CD4-positive, alpha-beta memory T cell (primary cell): ENCODE results near the gene SLC22A4. TPM values are rescaled to one million over a fixed set of nuclear protein-coding genes. Genes with fewer than 3 reads are reported as not detected.

Experiments used
- CTCF ChIA-PET: fragments of 350-600 bp; sonication (Branson Sonifier 250); formaldehyde crosslinking; loops from one replicate; lab custom pipeline; 2021; ENCODE audit warnings: inconsistent platforms; ENCODE audit not compliant: partially characterized antibody; lab: Charles Lee
- POLR2A ChIA-PET: fragments of 350-600 bp; sonication (Branson Sonifier 250); formaldehyde crosslinking; loops from one replicate; lab custom pipeline; 2021; ENCODE audit not compliant: partially characterized antibody; lab: Charles Lee
- DNase-seq, 5 donors: peaks; one replicate each; pipeline versions ENCODE4 v3.0.0 to v3.0.0-alpha.2; 2020 to 2022; ENCODE audit warnings: mixed read lengths in 1 of 5
- H3K27ac ChIP-seq: one replicate; pipeline ENCODE4 v1.7.0; 2013; ENCODE audit warnings: low read depth, low read length
- H3K27me3 ChIP-seq: 2 replicates; pipeline ENCODE4 v1.7.0; 2013; ENCODE audit warnings: mild to moderate bottlenecking, low read length, moderate library complexity; ENCODE audit not compliant: insufficient read depth
- H3K36me3 ChIP-seq: 2 replicates; pipeline ENCODE4 v1.7.0; 2013; ENCODE audit warnings: mild to moderate bottlenecking, low read length, moderate library complexity; ENCODE audit not compliant: insufficient read depth
- H3K4me1 ChIP-seq: 2 replicates; pipeline ENCODE4 v1.7.0; 2013; ENCODE audit warnings: mild to moderate bottlenecking, low read length, moderate library complexity; ENCODE audit not compliant: insufficient read depth
- H3K4me3 ChIP-seq, 2 donors: one replicate each; pipeline ENCODE4 v1.7.0; 2013; ENCODE audit warnings: low read length in 2 of 2, mild to moderate bottlenecking in 1 of 2
- H3K9me3 ChIP-seq, 2 donors: one replicate each; pipeline ENCODE4 v1.7.0; 2013; ENCODE audit warnings: low read length in 2 of 2, control low read depth in 1 of 2; ENCODE audit not compliant: control insufficient read depth in 1 of 2
- H3K27ac Mint-ChIP-seq, 7 donors: one replicate each; pipeline ENCODE4 v1.8.0; 2020 to 2021; ENCODE audit warnings: mixed read lengths in 7 of 7, mild to moderate bottlenecking in 6 of 7, inconsistent platforms in 3 of 7, moderate library complexity in 3 of 7
- H3K27me3 Mint-ChIP-seq, 2 donors: one replicate each; pipeline ENCODE4 v1.8.0; 2020 to 2021; ENCODE audit warnings: mixed read lengths in 2 of 2
- H3K36me3 Mint-ChIP-seq, 2 donors: one replicate each; pipeline ENCODE4 v1.8.0; 2020 to 2021; ENCODE audit warnings: mixed read lengths in 2 of 2, inconsistent platforms in 1 of 2, mild to moderate bottlenecking in 1 of 2
- H3K4me1 Mint-ChIP-seq, 4 donors: one replicate each; pipeline ENCODE4 v1.8.0; 2020 to 2021; ENCODE audit warnings: mixed read lengths in 4 of 4, mild to moderate bottlenecking in 1 of 4
- H3K4me3 Mint-ChIP-seq, 8 donors: one replicate each; pipeline ENCODE4 v1.8.0; 2020 to 2021; ENCODE audit warnings: mixed read lengths in 8 of 8, mild to moderate bottlenecking in 7 of 8, moderate library complexity in 6 of 8, inconsistent platforms in 3 of 8
- H3K9me3 Mint-ChIP-seq, 8 donors: one replicate each; pipeline ENCODE4 v1.8.0; 2020 to 2021; ENCODE audit warnings: mixed read lengths in 8 of 8, mild to moderate bottlenecking in 5 of 8, inconsistent platforms in 3 of 8, moderate library complexity in 1 of 8
- intact Hi-C: fragments of 100-400 bp; cut with micrococcal nuclease; formaldehyde crosslinking; loops from one replicate; pipeline ENCODE4 v1.15.1; 2023
- polyA plus RNA-seq, 2 donors: library from polyadenylated mRNA; unstranded; fragments of 300-500 nt; fragmentation: Illumina TruSeq; gene quantifications; one replicate each; pipeline ENCODE4 v1.2.3, GENCODE V29; 2021
- total RNA-seq, 2 experiments: library from RNA; stranded (reverse); gene quantifications; one replicate each; pipeline ENCODE4 v1.2.3, GENCODE V29; 2021

The SLC22A4 gene
- total and polyA plus RNA-seq, 4 experiments from 2014 or later: 0.22 TPM; not detected in 3

DNA sequence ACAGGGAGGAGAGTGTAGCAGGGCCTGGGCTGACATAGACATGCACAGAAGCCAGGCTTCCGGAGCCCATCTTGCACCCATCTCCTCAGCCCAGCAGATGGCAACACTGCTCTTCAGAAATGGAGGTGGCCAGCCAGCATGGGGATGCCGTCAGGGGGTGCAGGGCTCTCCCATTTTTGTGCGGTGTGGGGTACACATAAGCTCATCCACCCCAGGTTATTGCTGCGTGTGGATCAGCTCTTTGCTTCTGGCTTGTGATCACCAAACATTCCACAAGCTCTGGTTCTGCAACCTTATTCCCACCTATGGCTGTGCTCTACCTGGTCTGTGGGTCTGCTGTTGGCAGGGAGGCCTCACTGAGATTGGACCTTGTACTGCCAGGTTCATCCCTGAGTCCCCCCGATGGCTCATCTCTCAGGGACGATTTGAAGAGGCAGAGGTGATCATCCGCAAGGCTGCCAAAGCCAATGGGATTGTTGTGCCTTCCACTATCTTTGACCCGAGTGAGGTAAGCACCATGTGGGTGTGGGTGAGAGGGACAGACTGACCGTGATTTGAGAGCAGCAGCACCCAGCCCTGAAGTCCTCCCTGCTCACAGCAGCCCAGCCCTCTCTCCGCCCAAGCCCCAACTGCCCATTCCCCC, 92.6 kb downstream of the SLC22A4 start:
- H3K27ac Mint-ChIP-seq: peak overlapping the region; percentile 22 to 88 (median 31)
- ChIA-PET CTCF (interaction anchor here (0.7 to 16.9 kb wide), 38 partner anchors 10 to 496 kb away, joined by 3 to 543 read pairs (median 5); partner anchors contain the start of genes IRF1 and SLC22A5), POLR2A (interaction anchor here (0.6 to 8.6 kb wide), 21 partner anchors 9 to 117 kb away, joined by 3 to 151 read pairs (median 5); partner anchors contain the start of genes IRF1 and SLC22A5)
- peaks cover 20 to 53% (median 33%) of the 10 kb centered on the region in 4 donors for H3K4me1 Mint-ChIP-seq
- no peak overlapping the region for H3K27ac ChIP-seq
- H3K9me3 Mint-ChIP-seq: no peaks in the 10 kb centered on the region
- intact Hi-C loops: loop anchor here (1.0 to 10.0 kb wide), 6 partner anchors 25 to 328 kb away; partner anchors contain the start of gene IL3
- no peaks in the 10 kb centered on the region for H3K27me3 Mint-ChIP-seq
- peaks cover 20% of the 10 kb centered on the region for H3K4me1 ChIP-seq
- H3K36me3 ChIP-seq: no peaks in the 10 kb centered on the region
- no peaks in the 10 kb centered on the region for H3K27me3 ChIP-seq
- no peak overlapping the region for H3K4me3 ChIP-seq
- H3K36me3 Mint-ChIP-seq: peaks cover 0 to 1% of the 10 kb centered on the region in 2 donors
- no peaks in the 10 kb centered on the region for H3K9me3 ChIP-seq
- peak overlapping the region in 1 of 8 donors; percentile 36 for H3K4me3 Mint-ChIP-seq
- DNase-seq: peak; percentile 75 to 80 (median 78)

- Histone ChIP-seq H3K27ac (no peak overlapping the region), H3K4me3 (no peak overlapping the region), H3K9me3 (no peaks in the 10 kb centered on the region), H3K36me3 (no peaks in the 10 kb centered on the region), H3K4me1 (peaks cover 24% of the 10 kb centered on the region), H3K27me3 (no peaks in the 10 kb centered on the region)
- H3K27me3 Mint-ChIP-seq: no peaks in the 10 kb centered on the region
- H3K9me3 Mint-ChIP-seq: no peaks in the 10 kb centered on the region
- H3K36me3 Mint-ChIP-seq: peaks cover 0 to 1% of the 10 kb centered on the region in 2 donors
- DNase-seq: no peak
- CTCF ChIA-PET: interaction anchor here (1.1 to 16.9 kb wide), 10 partner anchors 9 to 432 kb away, joined by 3 to 543 read pairs (median 16); partner anchors contain the start of gene IRF1
- H3K4me3 Mint-ChIP-seq: no peak overlapping the region
- POLR2A ChIA-PET: interaction anchor here (1.1 to 8.6 kb wide), 8 partner anchors 8 to 111 kb away, joined by 3 to 151 read pairs (median 9); partner anchors contain the start of gene IRF1
- intact Hi-C loops: loop anchor here (2.0 to 10.0 kb wide), 3 partner anchors 31 to 323 kb away; partner anchors contain the start of gene IL3
- peaks cover 22 to 62% (median 40%) of the 10 kb centered on the region in 4 donors for H3K4me1 Mint-ChIP-seq
- peak overlapping the region in 3 of 7 donors; percentile 22 to 56 (median 43) for H3K27ac Mint-ChIP-seq
Measured at GRCh38 chr5:132387640-132388117, 93.5 kb downstream of the SLC22A4 start.

GRCh38 chr5:132388244-132389050, 94.3 kb downstream of the SLC22A4 start:
- no peaks in the 10 kb centered on the region for H3K9me3 Mint-ChIP-seq
- Histone ChIP-seq H3K4me3 (no peak overlapping the region), H3K27ac (no peak overlapping the region), H3K27me3 (no peaks in the 10 kb centered on the region), H3K9me3 (no peaks in the 10 kb centered on the region), H3K36me3 (no peaks in the 10 kb centered on the region), H3K4me1 (peaks cover 31% of the 10 kb centered on the region)
- H3K36me3 Mint-ChIP-seq: peaks cover 0 to 7% of the 10 kb centered on the region in 2 donors
- CTCF ChIA-PET: interaction anchor here (1.1 to 16.9 kb wide), 8 partner anchors 20 to 432 kb away, joined by 3 to 543 read pairs (median 14); partner anchors contain the start of gene IRF1
- H3K27ac Mint-ChIP-seq: peak overlapping the region in 4 of 7 donors; percentile 42 to 83 (median 48)
- POLR2A ChIA-PET: interaction anchor here (3.7 to 8.6 kb wide), 3 partner anchors 23 to 110 kb away, joined by 24 to 151 read pairs (median 48); partner anchors contain the start of gene IRF1
- no peaks in the 10 kb centered on the region for H3K27me3 Mint-ChIP-seq
- DNase-seq: no peak
- intact Hi-C loops: loop anchor here (5.0 to 10.0 kb wide), 2 partner anchors 116 to 324 kb away; partner anchors contain the start of gene IL3
- H3K4me3 Mint-ChIP-seq: no peak overlapping the region
- H3K4me1 Mint-ChIP-seq: peaks cover 25 to 70% (median 47%) of the 10 kb centered on the region in 4 donors

DNA sequence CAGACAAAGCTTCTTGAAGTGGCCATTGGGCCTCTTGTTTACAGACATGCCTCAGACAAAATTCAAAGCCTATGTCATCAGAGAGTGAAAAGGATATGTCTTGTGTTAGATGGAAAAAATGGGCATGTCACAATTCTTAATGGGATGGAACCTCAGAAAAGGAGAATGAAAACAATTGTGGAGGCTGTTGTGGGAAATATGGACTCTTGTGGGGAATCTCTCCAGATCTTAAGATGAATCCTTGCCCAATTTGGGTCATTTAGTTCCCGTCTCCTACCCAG, 94.8 kb downstream of the SLC22A4 start:
- POLR2A ChIA-PET: interaction anchor here (3.7 to 8.6 kb wide), 3 partner anchors 22 to 109 kb away, joined by 24 to 151 read pairs (median 48); partner anchors contain the start of gene IRF1

DNA sequence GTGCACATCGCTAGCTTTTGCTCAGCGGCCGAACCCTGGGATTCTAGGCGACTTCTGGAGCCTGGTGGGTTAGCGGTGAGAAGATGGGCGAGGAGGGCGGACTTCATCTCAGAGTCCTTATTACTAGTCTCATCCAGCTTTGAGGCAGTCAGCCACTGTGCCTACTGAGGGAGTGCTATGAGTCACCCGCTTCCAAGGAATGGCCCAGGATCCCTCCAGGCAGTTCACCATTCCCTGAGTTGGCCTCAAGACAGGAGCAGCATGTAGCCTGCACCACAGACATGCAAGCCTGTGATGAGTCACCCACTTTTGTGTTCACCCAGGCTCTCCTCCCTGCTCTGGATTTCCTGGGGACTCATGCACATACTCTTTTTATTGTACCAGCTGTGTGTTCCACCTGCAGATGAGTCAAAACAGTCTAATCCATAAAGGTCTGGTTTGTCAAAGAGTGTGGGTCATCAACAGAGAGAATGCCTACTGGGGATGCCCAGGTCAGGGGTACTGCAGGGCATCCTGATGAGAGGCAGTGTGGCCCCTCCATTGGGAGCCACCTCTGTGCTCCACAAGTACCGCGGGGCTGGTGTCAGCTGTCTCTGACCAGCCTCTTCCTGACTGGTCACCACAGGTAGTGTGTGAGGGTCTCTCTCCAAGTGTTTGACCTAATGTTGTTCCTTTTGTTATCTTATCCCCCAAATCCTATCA, 95.5 kb downstream of the SLC22A4 start:
- Histone ChIP-seq H3K4me3 (no peak overlapping the region), H3K27ac (no peak overlapping the region), H3K36me3 (no peaks in the 10 kb centered on the region), H3K9me3 (no peaks in the 10 kb centered on the region), H3K4me1 (peaks cover 44% of the 10 kb centered on the region), H3K27me3 (no peaks in the 10 kb centered on the region)
- Mint-ChIP-seq H3K27me3 (no peaks in the 10 kb centered on the region), H3K4me1 (peaks cover 33 to 79% (median 55%) of the 10 kb centered on the region in 4 donors), H3K36me3 (peaks cover 0 to 13% of the 10 kb centered on the region in 2 donors), H3K27ac (peak overlapping the region in 6 of 7 donors; percentile 43 to 83 (median 52)), H3K4me3 (no peak overlapping the region), H3K9me3 (no peaks in the 10 kb centered on the region)
- ChIA-PET CTCF (interaction anchor here (0.6 to 16.9 kb wide), 6 partner anchors 35 to 111 kb away, joined by 3 to 543 read pairs (median 4); partner anchors contain the start of gene IRF1), POLR2A (interaction anchor here (0.6 to 8.6 kb wide), 7 partner anchors 15 to 681 kb away, joined by 3 to 151 read pairs (median 4); partner anchors contain the start of gene IRF1)
- no peak for DNase-seq
- intact Hi-C loops: loop anchor here (5.0 to 10.0 kb wide), 2 partner anchors 117 to 325 kb away; partner anchors contain the start of gene IL3

More for the DNA sequence above, 94.8 kb downstream of the SLC22A4 start:
- no peak overlapping the region for H3K27ac ChIP-seq
- H3K4me1 Mint-ChIP-seq: peaks cover 29 to 73% (median 50%) of the 10 kb centered on the region in 4 donors
- intact Hi-C loops: loop anchor here (5.0 to 10.0 kb wide), 2 partner anchors 117 to 324 kb away; partner anchors contain the start of gene IL3
- H3K36me3 Mint-ChIP-seq: peaks cover 0 to 7% of the 10 kb centered on the region in 2 donors
- H3K9me3 Mint-ChIP-seq: no peaks in the 10 kb centered on the region
- H3K4me1 ChIP-seq: peaks cover 37% of the 10 kb centered on the region
- no peaks in the 10 kb centered on the region for H3K27me3 Mint-ChIP-seq
- CTCF ChIA-PET: interaction anchor here (1.8 to 16.9 kb wide), 4 partner anchors 20 to 112 kb away, joined by 4 to 543 read pairs (median 43); no protein-coding TSS in a partner anchor
- H3K9me3 ChIP-seq: no peaks in the 10 kb centered on the region
- DNase-seq: no peak
- H3K4me3 ChIP-seq: no peak overlapping the region
- no peak overlapping the region for H3K4me3 Mint-ChIP-seq
- H3K27ac Mint-ChIP-seq: peak overlapping the region in 5 of 7 donors; percentile 44 to 86 (median 52)
- H3K36me3 ChIP-seq: no peaks in the 10 kb centered on the region
- no peaks in the 10 kb centered on the region for H3K27me3 ChIP-seq

- Histone ChIP-seq H3K4me1 (peaks cover 46% of the 10 kb centered on the region), H3K27me3 (no peaks in the 10 kb centered on the region), H3K36me3 (no peaks in the 10 kb centered on the region), H3K4me3 (no peak overlapping the region), H3K27ac (no peak overlapping the region), H3K9me3 (no peaks in the 10 kb centered on the region)
- peaks cover 7 to 23% of the 10 kb centered on the region in 2 donors for H3K36me3 Mint-ChIP-seq
- POLR2A ChIA-PET: interaction anchor here (1.2 to 8.6 kb wide), 5 partner anchors 18 to 107 kb away, joined by 3 to 151 read pairs (median 8); partner anchors contain the start of gene IRF1
- intact Hi-C loops: no loop called here
- CTCF ChIA-PET: interaction anchor here (1.2 to 16.9 kb wide), 3 partner anchors 29 to 109 kb away, joined by 4 to 543 read pairs (median 5); partner anchors contain the start of gene IRF1
- no peak for DNase-seq
- H3K9me3 Mint-ChIP-seq: no peaks in the 10 kb centered on the region
- H3K4me1 Mint-ChIP-seq: peaks cover 38 to 80% (median 58%) of the 10 kb centered on the region in 4 donors
- peak overlapping the region in 5 of 7 donors; percentile 29 to 64 (median 60) for H3K27ac Mint-ChIP-seq
- no peaks in the 10 kb centered on the region for H3K27me3 Mint-ChIP-seq
- H3K4me3 Mint-ChIP-seq: no peak overlapping the region
Measured at GRCh38 chr5:132391247-132391646, 97.1 kb downstream of the SLC22A4 start.
